NK-92 treated with Interleukin-12 subunit alpha and Interleukin-12 subunit beta, amount 100 ng/mL, for 24 hours (cell line): Measurements from ENCODE around the gene THAP4.

ENCODE experiments used
- DNase-seq: peaks from one replicate; lab custom pipeline; 2025; lab: John Stamatoyannopoulos, UW

THAP4 gene

DNA sequence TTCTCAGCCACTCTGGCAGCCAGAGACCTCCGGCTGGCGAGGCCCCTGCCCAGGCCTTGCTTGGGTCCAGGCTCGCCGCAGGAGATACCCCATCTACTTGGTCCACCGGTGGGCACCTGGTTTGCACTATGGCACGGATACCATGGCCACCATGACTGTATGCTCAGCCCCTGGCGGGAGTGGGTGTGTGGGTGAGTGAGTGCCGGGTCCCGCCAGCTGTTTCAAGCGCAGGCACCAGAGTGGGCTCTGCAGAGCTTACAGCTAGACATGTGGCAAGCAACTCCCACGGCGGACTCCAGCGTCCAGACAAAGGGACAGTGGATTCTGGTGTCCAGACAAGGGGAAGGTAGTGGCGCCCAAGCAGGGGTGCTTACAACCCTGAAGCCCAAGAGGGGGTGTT, 2.0 kb upstream of the THAP4 start:
- no peak for DNase-seq

DNA sequence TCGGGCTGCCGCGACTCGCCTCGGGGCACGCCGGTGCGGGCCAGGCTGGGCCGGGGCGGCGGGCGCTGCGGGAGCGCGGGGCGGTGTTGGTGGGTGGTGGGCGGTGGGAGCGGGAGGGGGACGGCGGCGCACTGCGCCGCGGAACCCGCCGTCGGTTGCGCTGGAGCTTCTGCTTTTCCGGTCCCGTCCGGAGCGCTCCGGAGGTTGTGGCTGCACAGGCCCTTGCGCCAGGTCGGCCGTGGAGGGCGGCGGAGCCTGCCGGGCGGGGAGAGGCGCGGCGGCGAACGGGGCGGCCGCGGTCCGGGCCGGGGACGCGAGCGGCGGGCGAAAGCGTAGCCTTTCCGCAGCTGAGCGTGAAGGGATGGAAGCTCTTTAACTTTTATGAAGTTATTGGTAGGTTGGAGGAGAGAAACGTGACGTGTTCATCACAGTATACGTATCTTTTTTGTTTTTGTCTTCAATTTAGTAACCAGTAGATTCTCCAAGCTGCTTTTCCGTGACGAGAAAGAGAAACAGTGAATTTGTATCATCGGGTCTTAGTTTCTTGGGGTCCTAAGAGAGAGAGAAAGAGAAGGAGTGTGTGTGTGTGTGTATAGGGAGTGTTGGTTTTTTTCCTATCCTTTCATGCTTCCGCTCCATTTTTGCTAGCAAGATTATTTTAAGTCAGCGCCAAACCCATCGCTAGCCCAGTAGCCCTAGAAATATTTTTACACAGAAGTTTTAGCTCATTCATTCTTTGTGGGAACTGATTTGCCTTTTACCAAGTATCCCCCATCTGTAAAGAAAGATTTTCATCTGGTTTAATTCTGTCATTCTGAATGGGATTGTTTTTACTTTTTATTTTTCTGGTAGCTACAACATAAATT, 1.1 kb upstream of the THAP4 start:
- DNase-seq: peak; percentile 57

DNA sequence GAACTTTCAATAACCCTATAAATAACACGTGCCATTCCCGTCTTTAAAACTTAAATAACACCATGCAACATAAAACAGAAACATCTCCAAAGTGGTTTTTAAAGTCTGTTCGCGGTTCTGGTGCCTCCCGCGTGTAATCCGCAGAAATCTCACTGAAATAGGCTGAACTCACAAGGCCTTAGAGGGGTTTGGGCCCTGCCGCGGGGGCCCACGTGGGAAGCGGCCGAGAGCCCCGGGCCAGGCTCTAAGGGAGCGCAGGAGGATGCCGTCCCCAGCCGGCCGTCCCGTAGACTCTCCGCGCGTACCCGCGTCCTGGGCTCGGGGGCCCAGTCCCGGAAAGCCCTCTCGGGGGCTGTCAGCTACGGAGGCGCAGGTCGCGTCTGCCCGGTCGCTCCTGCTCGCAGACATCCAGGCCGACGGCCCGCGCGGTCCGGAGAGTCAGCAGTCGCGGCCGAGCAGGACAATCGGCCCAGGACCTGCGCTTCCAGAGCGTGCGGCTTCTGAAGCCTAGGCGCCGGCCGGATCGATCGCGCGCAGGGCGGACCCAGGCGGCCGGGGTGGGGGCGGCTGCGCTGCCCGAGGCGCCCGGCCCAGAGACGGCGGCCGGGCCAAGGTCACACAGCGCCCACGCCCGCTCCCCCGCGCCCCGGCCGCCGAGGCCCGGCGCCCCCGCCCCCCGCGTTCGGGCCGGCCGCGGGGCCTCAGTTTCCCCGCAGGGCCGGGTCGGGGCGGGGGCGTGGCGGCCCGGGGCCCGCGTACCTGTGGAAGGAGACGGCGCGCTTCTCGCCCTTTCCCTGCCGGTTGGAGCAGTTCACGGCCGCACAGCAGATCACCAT, 558 bp downstream of the THAP4 start:
- DNase-seq: no peak

DNA sequence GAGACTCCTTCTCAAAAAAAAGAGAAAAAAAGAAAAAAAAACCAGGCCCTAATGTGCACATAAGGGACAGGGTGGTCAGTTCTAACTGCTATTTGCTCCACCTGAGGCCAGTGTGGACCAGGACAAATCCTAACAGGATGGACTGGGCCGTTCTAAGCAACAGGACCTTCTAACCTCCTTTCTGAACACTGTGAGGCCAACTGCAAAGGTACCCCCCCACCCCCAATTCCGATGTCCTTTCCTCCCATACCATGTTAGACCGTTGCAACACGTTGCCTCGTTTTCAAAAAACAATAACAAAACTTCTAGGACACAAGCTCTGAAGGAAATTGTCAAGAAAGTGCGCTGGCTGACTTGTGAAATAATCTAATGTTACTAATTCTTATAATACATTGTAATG, 1.2 kb downstream of the THAP4 start:
- DNase-seq: no peak

DNA sequence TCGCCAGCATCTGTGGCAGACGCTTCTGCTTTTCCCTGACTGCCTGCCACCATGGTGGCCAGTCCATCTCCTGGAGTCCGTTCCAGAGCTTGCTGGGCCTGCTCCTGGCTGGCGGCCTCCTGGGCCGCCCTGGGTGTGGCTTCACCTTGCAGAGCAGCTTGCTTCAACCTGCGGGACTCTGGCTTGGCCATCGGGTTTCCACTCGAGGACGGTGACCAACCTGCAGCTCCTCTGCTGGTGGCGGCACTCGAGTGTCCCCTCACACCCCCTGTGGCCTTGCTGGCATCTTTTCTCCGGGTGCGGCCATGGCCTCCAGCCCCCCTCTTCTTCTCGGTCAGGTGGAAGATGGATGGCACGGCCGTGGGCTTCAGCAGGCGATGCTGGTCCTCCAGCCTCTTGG, 3.4 kb downstream of the THAP4 start:
- no peak for DNase-seq

DNA sequence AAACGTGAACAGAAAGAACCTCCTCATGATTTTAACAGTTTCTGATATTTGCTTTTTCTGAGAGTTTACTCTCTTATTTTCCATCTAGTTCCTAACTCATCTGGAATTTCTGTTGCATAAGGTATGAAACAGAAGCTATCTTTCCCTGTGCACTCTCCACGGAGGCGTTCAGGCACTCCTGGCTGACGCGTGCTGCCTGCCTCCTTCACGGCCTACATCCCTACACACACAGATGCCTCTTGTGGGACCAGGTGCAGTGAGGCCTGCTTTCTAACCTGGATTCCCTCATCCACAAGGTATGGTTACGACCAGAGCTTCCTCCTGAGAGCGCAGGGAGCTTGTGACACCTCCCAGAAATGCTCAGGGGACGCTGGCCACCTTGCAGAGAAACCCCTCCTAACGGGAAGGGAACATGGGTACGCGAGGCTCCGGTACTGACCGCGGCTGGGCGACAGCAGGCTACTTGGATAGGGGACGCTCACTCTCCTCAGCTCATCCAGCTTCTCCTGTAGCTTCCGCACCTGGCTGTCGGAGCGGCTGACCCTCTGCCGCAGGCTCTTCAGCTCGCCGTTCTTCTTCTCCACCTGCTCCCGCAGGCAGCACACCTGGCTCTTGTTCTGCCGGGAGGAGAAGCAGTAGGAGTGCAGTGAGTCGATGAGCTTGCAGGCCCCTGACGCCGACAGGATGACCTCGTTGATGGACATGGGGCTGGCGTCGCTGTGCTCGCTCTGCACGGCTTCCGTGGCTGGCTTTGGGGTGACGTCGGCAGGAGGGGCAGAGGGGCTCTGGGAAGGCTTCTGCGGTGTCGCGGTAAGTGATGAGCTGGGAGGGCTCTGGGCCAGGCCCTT, 4.3 kb downstream of the THAP4 start:
- DNase-seq: no peak

DNA sequence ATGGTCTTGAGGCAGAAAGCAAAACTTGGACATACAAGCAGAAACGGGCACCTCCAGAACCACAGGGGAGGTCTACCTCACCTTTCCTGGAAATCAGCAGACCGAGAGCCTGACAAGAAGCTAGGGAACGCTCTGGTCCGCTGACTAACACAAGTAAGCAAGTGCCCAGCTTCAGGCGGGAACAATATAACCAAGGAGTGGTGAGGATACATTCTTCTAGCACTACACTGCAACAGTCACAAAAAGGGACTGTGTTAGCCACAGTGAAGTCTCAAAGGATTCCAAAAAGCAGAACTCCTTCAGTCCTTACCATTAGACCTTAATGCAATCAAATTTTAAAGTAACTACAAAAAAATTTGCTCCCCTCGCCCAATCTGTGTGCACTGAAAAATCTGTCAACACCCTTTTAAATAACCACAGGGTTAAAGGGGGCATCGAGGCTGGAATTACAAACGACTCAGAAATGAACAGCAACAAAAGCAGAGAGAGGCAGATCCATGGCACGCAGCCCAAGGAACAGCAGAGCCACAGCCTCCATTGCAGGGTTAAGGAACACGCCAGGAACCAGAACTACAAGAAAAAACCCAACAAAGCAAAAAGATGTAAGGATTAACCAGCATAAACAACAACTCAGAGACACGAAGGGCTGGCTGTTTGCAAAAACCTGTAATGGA, 7.1 kb downstream of the THAP4 start:
- no peak for DNase-seq

DNA sequence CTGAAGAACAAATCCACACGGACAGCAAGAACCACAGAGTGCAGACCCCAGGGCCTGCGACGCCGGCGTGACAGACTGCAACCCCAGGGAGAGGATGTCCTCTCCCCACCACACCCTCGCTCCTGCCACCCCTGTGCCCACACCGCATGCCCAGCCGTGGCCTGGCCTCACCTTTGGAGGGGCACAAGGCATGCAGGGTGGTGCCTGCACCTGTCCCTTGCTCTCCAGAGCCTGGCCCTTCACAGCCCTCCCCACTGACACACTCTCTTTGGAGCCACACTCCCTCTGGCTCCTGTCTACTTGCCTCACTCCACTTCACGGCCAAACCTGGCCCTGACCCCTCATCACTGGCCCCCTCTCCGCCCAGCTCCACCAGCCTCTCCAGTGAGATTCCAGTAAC, 9.3 kb downstream of the THAP4 start:
- DNase-seq: no peak

DNA sequence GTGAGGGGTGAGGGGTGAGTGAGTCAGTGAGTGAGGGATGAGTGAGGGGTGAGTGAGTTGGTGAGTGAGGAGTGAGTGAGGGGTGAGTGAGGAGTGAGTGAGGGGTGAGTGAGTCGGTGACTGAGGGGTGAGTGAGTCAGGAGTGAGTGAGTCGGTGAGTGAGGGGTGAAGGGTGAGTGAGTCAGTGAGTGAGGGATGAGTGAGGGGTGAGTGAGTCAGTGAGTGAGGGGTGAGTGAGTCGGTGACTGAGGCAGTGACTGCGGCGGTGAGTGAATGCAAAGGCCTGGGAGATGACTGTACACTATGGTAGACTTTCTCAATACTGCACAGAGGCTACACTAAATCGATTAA, 16.6 kb downstream of the THAP4 start:
- peak; percentile 43 for DNase-seq

DNA sequence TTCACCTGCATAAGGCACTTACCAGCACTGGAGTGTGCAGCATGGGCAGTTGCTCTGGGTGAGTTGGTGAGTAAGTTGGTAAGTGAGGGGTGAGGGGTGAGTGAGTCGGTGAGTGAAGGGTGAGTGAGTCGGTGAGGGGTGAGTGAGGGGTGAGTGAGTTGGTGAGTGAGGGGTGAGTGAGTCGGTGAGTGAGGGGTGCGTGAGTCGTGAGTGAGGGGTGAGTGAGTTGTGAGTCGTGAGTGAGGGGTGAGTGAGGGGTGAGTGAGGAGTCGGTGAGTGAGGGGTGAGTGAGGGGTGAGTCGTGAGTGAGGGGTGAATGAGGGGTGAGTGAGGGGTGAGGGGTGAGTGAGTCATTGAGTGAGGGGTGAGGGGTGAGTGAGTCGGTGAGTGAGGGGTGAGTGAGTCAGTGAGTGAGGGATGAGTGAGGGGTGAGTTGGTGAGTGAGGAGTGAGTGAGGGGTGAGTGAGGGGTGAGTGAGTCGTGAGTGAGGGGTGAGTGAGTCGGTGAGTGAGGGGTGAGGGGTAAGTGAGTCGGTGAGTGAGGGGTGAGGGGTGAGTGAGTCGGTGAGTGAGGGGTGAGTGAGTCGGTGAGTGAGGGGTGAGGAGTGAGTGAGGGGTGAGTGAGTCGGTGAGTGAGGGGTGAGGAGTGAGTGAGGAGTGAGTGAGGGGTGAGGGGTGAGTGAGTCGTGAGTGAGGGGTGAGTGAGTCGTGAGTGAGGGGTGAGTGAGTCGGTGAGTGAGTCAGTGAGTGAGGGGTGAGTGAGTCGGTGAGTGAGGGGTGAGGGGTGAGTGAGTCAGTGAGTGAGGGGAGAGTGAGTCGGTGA, 17.1 kb downstream of the THAP4 start:
- DNase-seq: no peak

DNA sequence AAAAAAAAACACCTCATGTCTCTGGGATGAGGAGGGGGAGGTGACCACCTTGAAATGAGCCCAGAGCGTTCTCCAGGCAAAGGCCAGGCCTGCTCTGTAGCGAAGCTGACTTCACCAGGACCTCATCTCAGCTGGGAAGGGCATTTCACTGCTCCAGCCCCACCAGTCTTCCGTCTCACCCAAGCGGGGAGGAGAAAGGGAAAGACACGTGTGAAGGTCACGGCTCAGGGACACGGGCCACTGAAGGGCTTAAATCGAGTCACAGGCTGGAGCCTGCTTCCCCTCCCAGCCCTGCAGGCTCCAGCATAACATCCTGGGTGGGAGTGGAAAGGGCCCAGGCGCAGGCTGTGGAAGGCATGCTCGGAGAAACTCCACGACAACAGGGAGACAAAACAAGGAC, 18.1 kb downstream of the THAP4 start:
- no peak for DNase-seq

DNA sequence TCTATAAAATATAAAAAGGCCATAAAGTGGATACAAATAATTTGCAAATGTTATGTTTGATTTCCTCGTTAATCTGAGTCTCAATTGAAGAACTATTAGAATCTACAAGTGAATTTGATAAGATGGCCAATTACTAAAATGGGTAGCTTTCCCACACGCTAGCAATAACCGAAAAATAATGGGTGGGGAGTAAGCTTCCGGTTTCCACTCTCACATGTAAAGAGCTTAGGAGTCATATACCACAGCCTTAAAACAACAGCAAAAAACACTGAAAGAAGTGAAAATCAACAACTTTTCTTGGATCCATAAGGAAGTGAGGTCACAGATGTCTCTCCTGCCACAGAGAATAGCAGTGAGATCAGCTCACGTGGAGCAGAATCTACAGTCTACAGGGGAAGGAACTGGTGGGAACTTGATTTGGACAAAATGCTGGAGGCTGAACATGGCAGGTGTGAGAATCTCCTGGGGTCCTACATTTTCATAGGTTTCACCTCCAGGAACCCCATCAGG, 18.6 kb downstream of the THAP4 start:
- no peak for DNase-seq

DNA sequence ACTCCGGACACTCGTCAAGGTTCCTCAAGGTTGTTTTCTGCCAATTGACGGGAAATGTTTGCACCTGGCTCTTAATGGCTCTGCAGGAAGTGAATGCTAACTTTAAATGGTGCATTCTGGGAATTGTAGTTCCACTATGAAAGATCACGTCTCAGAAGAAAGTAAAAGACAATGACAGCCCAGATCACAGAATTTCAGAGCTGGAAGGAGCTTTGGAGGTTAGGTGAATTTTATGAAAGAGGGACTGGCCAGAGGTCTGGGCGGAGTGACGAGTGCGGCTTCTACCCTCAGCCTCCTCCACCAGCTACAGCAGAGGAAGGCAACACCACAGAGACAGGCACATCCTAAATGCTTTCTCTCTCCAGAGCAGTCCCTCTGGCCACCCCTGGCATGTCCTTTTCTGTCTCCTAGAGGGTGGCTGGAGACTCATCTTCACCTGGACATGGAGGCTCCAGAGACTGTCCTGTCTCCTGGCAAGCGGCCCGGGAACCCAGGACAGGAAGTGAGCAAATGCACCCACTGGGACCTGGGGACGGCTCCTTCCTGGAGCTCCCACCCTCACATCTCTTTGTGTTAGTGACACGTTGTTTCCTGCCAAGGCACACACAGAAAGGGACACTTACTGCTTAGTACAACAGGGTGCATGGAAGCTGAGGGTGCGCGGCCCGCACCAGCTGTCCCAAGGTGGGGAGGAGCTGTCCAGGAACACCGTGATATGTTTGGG, 19.4 kb downstream of the THAP4 start:
- no peak for DNase-seq

DNA sequence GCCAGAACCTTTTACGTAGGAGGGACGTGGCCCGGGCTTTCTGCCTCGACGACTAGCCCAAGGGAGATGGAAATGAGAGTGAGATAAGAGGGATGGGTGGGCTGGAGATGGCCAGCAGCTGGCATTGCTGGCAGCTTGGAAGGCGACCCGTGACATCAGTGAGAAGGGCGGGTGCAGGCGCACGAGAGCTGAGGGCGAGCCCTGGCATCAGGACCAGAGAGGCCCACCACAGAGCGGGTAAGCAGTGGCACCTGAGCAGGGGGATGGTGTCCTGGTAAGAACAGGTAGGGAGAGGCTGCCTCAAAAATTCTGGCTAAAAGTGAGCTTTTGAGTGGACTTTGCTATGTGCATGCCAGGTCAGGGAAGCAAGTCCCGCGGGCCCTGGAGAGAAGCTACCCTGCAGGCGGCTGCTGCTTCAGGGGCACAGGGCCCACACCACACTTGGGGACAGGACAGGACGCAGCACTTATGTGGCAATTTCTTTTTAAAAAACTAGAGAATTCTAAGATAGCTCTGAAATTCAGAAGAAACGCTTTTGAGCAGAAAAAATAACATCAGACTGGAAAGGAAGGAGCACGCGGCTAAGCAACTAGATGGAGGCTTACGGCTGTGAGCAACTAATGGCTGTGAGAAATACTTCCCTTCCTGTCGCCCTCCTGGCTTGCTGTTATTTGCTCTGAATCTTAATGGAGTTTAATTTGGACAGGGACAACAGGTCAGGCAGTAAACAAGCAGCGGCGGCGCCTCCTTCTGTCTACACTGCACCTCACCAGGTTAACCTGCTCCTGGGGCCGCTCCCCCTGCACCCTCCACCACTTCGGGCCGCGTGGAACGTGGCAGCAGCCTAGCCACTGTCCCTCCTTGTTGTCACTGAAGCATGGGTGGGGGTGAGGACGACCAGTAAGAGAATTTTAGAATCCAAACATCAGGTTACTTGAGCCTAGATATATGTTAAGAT, 20.5 kb downstream of the THAP4 start:
- DNase-seq: no peak

DNA sequence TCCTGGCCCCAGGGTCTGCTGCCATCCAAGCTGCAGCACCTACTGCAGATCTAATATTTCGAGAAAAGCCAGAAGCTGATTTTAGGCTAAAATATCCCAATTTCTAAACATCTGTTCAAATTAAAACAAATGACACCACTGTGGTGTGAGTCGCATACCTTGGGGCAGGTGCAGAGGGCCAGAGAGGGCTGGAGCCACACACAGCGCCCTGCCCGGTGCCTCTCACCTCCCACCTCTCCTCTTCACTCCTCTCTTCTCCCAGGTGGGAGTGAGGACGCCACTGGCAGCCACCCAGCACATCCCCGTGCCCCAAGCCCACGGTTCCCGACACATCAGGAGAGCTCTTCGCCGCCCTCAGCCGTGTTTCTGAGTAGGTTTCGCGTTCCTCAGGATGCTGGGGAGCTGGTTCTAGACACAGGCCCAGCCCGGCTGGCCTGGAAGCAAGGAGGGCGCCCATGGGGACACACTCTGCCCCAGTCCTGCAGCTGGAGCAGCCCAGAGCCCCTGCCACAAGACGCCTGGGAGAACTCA, 21.4 kb downstream of the THAP4 start:
- no peak for DNase-seq

DNA sequence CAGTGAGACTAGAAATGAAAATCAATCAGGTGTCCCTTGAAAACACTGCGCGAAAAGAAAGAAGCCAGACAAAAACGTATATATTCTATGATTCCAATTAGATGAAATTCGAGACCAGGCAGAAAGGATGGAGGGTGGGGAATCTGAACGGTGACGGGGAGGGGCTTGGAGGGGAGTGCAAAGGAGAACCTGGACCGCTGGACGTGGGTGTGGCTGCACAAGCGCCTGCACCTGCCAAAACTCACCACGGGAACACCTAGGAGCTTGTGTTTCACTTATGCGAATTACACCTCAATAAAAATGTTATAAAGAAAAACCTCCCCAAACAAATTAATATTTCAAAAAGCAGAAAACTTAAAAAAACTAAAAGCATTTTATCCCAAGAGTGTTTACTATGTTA, 21.9 kb downstream of the THAP4 start:
- no peak for DNase-seq

DNA sequence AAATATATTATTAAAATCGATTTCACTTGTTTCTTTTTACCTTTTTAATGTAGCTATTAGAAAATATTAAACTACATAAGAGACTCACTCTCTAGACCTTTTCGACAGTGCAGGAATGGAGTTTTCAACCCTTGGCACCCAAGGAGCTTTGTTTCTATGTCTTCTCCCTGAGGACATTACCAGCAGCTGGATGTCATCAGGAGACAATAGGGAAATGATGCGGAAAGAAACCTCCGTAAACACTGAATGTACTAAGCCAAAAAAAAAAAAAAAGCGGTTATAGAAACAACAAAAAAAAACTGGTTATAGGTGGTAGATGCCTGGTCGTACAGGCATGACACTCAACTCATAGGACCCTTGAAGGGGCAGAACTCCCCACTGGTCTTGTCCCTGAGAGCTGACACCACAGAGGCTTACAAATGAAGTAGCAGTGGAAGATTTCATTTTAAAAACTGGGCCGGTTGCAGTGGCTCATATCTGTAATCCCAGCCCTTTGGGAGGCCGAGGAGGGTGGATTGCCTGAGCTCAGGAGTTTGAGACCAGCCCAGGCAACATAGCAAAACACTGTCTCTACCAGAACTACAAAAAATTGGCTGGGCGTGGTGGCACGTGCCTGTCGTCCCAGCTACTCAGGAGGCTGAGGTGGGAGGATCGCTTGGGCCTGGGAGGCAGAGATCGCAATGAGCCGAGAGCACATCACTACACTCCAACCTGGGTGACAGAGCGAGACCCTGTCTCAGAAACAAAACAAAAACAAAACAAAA, 23.8 kb downstream of the THAP4 start:
- no peak for DNase-seq
